Natural killer cell (primary cell): ENCODE data around the gene KREMEN1. TPM values are rescaled to one million over a fixed set of nuclear protein-coding genes. Genes with fewer than 3 reads are reported as not detected.

Experiments used
- ATAC-seq, 3 donors: fragments of 150-1000 bp in 2 of 3; fragments of 200-7000 bp in 1 of 3; cut with Tn5 transposase; 1 replicate in 1 of 3; 2 replicates in 2 of 3; pipeline ENCODE4 v1.10.0; 2021; ENCODE audit warnings: mild to moderate bottlenecking in 2 of 3, moderate library complexity in 2 of 3
- DNase-seq, 2 donors: peaks; one replicate each; pipeline versions ENCODE4 v3.0.0 to v3.0.0-alpha.2; 2013 to 2021; ENCODE audit warnings: mixed read lengths in 1 of 2
- H3K27ac ChIP-seq: one replicate; pipeline ENCODE4 v1.5.1; 2013; ENCODE audit warnings: mild to moderate bottlenecking, low read length
- H3K27me3 ChIP-seq: one replicate; pipeline ENCODE4 v1.6.1; 2013; ENCODE audit warnings: low read length; ENCODE audit not compliant: control insufficient read depth, insufficient read depth
- H3K36me3 ChIP-seq: one replicate; pipeline ENCODE4 v1.6.1; 2013; ENCODE audit warnings: low read length; ENCODE audit not compliant: control insufficient read depth, insufficient read depth
- H3K4me1 ChIP-seq: one replicate; pipeline ENCODE4 v1.6.1; 2013; ENCODE audit warnings: low read length; ENCODE audit not compliant: control insufficient read depth, insufficient read depth
- H3K4me3 ChIP-seq: one replicate; pipeline ENCODE4 v1.5.1; 2013; ENCODE audit warnings: low read length
- H3K9me3 ChIP-seq: one replicate; pipeline ENCODE4 v1.6.1; 2013; ENCODE audit warnings: low read length; ENCODE audit not compliant: control insufficient read depth, insufficient read depth
- H3K27ac Mint-ChIP-seq, 2 donors: one replicate each; pipeline ENCODE4 v1.8.0; 2022; ENCODE audit warnings: mild to moderate bottlenecking in 2 of 2, mixed read lengths in 2 of 2, moderate library complexity in 1 of 2
- H3K27me3 Mint-ChIP-seq, 2 donors: one replicate each; pipeline ENCODE4 v1.8.0; 2022; ENCODE audit warnings: low read depth in 2 of 2, mixed read lengths in 2 of 2
- H3K36me3 Mint-ChIP-seq: one replicate; pipeline ENCODE4 v1.8.0; 2022; ENCODE audit warnings: mixed read lengths
- H3K4me1 Mint-ChIP-seq, 2 donors: one replicate each; pipeline ENCODE4 v1.8.0; 2022; ENCODE audit warnings: mixed read lengths in 2 of 2
- H3K4me3 Mint-ChIP-seq: one replicate; pipeline ENCODE4 v1.8.0; 2022; ENCODE audit warnings: mild to moderate bottlenecking, moderate library complexity, mixed read lengths
- H3K9me3 Mint-ChIP-seq, 2 donors: one replicate each; pipeline ENCODE4 v1.8.0; 2022; ENCODE audit warnings: mixed read lengths in 2 of 2
- CTCF ChIP-seq: fragments of 200-600 bp; IDR thresholded peaks from one replicate; pipeline ENCODE4 v1.8.0; 2022; ENCODE audit warnings: antibody characterized with exemption
- WGBS: methylation state at CpG from one replicate; pipeline ENCODE4 v1.1.7; 2013; ENCODE audit warnings: missing lambda C conversion rate; ENCODE audit not compliant: insufficient coverage; 5-methylcytosine and 5-hydroxymethylcytosine counted together
- intact Hi-C: fragments of 100-400 bp; cut with micrococcal nuclease; formaldehyde crosslinking; loops from one replicate; pipeline ENCODE4 v1.14.2; 2022
- total RNA-seq, 4 donors: library from RNA; stranded (reverse); fragments of 120-200 nt in 1 of 4; gene quantifications; one replicate each; pipeline versions ENCODE4 v1.2.3 to v1.2.4, GENCODE V29; 2013 to 2022

KREMEN1 gene
- total RNA-seq, 3 donors from 2014 or later (not counting 1 experiment from before 2014, with no cell fraction given) = 0.23 TPM; not detected in 2

GRCh38 chr22:29125844-29126243 lies 53.0 kb downstream of the KREMEN1 start:
- no peaks in the 10 kb centered on the region for H3K4me1 ChIP-seq
- Mint-ChIP-seq H3K4me3 (no peak overlapping the region), H3K36me3 (no peaks in the 10 kb centered on the region), H3K27me3 (no peaks in the 10 kb centered on the region), H3K27ac (no peak overlapping the region), H3K9me3 (no peaks in the 10 kb centered on the region), H3K4me1 (no peaks in the 10 kb centered on the region)
- intact Hi-C loops = no loop called here
- DNase-seq (no peak), ATAC-seq (no peak)
- H3K9me3 ChIP-seq = no peaks in the 10 kb centered on the region
- H3K4me3 ChIP-seq = no peak overlapping the region
- H3K27me3 ChIP-seq = no peaks in the 10 kb centered on the region
- no peaks in the 10 kb centered on the region for H3K36me3 ChIP-seq
- no peak for TF ChIP-seq CTCF
- WGBS = 83% methylated on average over 5 of the region's 5 CpGs
- no peak overlapping the region for H3K27ac ChIP-seq

GRCh38 chr22:29126670-29127395 lies 54.0 kb downstream of the KREMEN1 start:
- no peaks in the 10 kb centered on the region for H3K27me3 Mint-ChIP-seq
- no peaks in the 10 kb centered on the region for H3K4me1 Mint-ChIP-seq
- no peaks in the 10 kb centered on the region for H3K36me3 Mint-ChIP-seq
- no peaks in the 10 kb centered on the region for H3K4me1 ChIP-seq
- no peak overlapping the region for H3K4me3 ChIP-seq
- DNase-seq (no peak), ATAC-seq (no peak)
- TF ChIP-seq CTCF = no peak
- H3K9me3 Mint-ChIP-seq = no peaks in the 10 kb centered on the region
- 50% methylated on average over 1 of the region's 2 CpGs for WGBS
- H3K27me3 ChIP-seq = no peaks in the 10 kb centered on the region
- H3K9me3 ChIP-seq = no peaks in the 10 kb centered on the region
- H3K4me3 Mint-ChIP-seq = no peak overlapping the region
- H3K27ac ChIP-seq = no peak overlapping the region
- no peak overlapping the region for H3K27ac Mint-ChIP-seq
- intact Hi-C loops = no loop called here
- H3K36me3 ChIP-seq = no peaks in the 10 kb centered on the region

DNA sequence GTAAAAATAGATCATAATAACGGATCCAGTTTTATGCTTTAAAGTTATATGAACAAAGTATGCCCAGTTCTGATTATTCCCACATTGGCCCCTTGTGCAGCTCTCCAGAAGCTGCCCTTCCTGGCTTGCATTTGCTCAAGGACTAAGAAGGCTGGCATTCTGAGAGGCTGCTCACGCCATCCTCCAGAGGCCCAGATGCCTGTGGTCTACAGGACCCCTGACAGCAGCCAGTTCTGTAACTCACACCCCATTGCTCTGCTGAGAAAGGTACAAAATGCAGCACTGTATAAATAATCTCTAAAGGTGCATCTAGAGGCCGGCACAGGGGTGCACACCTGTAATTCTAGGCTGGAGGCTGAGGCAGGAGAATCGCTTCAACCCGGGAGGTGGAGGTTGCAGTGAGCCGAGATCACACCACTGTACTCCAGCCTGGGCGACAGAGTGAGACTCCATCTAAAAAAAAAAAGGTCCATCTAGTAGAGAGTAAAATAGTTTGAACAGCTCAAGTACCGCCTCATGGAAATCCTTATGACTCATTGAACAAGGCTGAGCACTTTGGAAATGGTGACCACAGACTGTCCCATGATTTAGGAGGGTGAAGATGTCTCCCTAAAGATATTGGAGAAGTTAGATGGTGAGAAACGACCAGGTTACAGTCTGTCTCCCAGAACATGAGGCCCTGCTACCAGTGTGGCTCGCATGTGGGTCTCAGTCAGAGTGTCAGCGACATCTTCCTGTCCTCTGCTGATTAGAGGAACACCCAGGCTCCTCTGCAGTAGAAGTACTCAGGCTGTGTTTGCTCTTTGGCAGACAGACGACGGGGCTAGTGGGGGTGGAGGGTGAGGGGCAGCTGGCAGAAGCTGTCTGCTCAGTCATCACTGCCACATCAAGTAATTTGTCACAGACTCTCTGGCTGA lies 56.3 kb downstream of the KREMEN1 start:
- 73% methylated on average over 13 of the region's 13 CpGs for WGBS

More for the DNA sequence above, 56.3 kb downstream of the KREMEN1 start:
- no peaks in the 10 kb centered on the region for H3K4me1 ChIP-seq
- intact Hi-C loops = no loop called here
- Mint-ChIP-seq H3K4me3 (no peak overlapping the region), H3K27ac (no peak overlapping the region), H3K36me3 (no peaks in the 10 kb centered on the region), H3K27me3 (peaks cover 4 to 9% of the 10 kb centered on the region in 2 donors), H3K4me1 (no peaks in the 10 kb centered on the region), H3K9me3 (no peaks in the 10 kb centered on the region)
- no peaks in the 10 kb centered on the region for H3K27me3 ChIP-seq
- DNase-seq (no peak), ATAC-seq (no peak)
- no peaks in the 10 kb centered on the region for H3K9me3 ChIP-seq
- no peak for TF ChIP-seq CTCF
- no peaks in the 10 kb centered on the region for H3K36me3 ChIP-seq
- H3K27ac ChIP-seq = no peak overlapping the region
- no peak overlapping the region for H3K4me3 ChIP-seq
